KOPT-K1 (cell line): ENCODE results near the gene SSBP3.
A peak's percentile ranks its signal among the peaks of the same experiment; 100 is the strongest.

Experiments used
- H3K27ac ChIP-seq: fragments of 200-600 bp; sonication (generic); 2 replicates; pipeline ENCODE4 v1.5.1; 2016; ENCODE audit warnings: antibody characterized with exemption, mild to moderate bottlenecking, low read depth, low read length; ENCODE audit not compliant: poor library complexity, severe bottlenecking
- H3K36me3 ChIP-seq: fragments of 200-600 bp; sonication (generic); 2 replicates; pipeline ENCODE4 v1.5.1; 2017; ENCODE audit warnings: antibody characterized with exemption, mild to moderate bottlenecking, low read length, moderate library complexity; ENCODE audit not compliant: insufficient read depth
- H3K9me3 ChIP-seq: fragments of 200-600 bp; sonication (generic); 2 replicates; pipeline ENCODE4 v1.5.1; 2017; ENCODE audit warnings: antibody characterized with exemption, low read length, mild to moderate bottlenecking; ENCODE audit not compliant: insufficient read depth, poor library complexity, severe bottlenecking

Gene SSBP3

DNA sequence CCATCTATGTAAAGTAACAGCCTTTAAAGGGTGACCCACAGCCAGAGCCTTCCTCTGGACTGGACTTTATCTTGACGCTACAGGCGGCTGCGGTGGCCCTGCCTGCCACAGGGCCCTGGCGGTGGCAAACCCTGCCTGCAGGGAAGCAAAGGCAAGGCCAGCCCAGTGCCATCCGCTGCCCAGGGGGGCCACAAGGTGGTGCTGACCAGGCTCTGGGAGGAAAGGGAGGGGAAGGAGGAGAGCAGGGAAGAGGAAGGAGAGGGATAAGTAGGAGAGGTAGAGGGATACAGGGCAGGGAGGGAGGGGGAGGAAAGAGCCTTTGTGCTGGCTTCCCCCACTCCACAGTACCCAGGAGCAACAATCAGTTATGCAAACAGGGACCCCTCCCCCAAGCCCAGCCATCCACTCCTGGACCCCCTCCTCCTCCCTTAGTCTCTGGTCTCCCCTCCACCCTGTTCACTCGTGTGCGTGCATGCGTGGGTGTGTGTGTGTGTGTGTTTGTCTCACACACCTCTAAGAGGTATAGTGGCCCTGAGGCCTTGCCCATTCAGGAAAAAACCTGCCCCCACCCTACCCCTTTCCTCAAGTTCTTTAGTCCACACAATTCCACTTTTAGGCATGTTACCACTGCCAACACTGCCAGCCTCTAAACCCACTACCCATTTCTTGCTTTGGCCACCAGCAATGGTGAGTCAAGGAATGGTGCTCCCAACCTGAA lies 30.3 kb downstream of the SSBP3 start:
- H3K36me3 ChIP-seq, result peaks cover 64% of the 10 kb centered on the region
- H3K9me3 ChIP-seq, result no peaks in the 10 kb centered on the region

DNA sequence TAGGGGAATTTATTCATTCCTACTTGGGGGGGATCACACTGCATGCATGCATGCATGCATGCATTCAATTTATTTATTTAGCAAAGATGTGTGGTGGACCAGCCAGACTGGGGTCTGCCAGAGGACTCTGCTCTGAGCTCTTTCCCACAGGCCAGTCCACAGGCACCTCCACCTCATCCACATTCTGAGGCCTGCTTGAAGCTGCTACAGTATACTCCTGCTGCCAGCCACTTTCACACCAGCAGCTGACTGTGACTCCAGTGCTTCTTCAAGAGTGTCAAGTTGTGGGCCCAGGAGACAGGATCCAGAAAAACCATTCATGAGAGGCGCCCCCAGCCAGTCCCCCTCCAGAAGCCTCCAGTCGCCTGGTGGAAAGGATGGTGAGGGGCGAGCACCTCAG lies 30.9 kb downstream of the SSBP3 start:
- Histone ChIP-seq H3K36me3 (peaks cover 64% of the 10 kb centered on the region), H3K9me3 (no peaks in the 10 kb centered on the region), H3K27ac (peak overlapping the region; percentile 49)

More for the DNA sequence above, 30.3 kb downstream of the SSBP3 start:
- peak overlapping the region; percentile 49 for H3K27ac ChIP-seq

DNA sequence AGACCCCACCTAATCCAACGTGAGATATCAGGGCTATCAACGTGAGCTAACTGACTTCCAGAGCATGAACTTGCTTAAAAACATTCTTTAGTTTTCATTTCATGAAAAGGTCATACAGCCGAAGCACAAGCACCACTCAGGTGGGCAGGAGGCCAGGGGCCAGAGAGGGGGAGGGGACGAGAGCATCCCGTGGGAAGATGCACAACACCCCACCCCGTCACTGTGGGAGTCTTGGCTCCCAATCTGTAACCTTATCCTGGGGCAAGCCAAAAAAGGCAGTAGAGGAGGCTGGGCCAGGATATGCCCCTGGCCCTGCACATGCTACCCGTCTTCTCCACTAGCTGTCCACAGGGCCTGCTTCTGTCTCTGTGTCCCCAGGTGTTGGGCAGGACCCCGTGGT lies 31.4 kb downstream of the SSBP3 start:
- Histone ChIP-seq H3K36me3 (peaks cover 64% of the 10 kb centered on the region), H3K9me3 (no peaks in the 10 kb centered on the region), H3K27ac (peak overlapping the region; percentile 49)

DNA sequence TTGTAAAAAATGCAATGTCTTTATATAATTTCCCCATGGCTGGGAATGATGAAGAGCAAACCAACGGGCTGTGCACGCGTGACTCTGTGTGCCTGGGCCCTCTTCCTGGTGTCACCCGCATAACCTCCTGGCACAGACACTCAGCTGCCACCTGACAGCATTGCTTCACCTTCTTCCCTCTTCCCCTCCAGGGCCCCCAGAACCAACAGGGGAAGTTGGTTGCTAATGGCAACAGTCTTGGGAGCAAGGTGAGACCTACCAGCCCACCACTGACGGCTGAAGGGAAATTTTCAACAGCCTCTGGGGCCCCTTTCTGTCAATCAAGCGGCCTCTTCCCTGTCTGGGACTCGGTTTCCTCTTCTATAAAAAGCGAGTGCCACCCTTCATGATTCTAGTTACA lies 33.2 kb downstream of the SSBP3 start:
- Histone ChIP-seq H3K27ac (peak overlapping the region; percentile 49), H3K36me3 (peaks cover 63% of the 10 kb centered on the region), H3K9me3 (no peaks in the 10 kb centered on the region)

DNA sequence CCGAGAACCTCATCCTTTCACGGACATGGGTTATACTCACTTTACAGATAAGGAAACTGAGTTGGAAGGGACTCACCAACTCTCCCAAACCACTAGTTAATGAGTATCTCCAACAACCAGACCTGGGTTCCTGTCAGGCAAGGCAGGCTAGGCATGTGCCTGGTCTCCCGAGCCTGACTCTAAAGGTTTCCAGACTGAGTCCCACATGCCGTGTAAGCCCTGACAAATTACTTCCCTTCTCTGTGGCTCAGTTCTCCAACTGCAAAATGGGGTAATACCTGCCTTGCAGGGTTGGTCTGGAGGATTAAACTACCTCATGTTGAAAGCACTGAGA lies 34.3 kb downstream of the SSBP3 start:
- Histone ChIP-seq H3K27ac (peak overlapping the region; percentile 49), H3K36me3 (peaks cover 65% of the 10 kb centered on the region), H3K9me3 (no peaks in the 10 kb centered on the region)

DNA sequence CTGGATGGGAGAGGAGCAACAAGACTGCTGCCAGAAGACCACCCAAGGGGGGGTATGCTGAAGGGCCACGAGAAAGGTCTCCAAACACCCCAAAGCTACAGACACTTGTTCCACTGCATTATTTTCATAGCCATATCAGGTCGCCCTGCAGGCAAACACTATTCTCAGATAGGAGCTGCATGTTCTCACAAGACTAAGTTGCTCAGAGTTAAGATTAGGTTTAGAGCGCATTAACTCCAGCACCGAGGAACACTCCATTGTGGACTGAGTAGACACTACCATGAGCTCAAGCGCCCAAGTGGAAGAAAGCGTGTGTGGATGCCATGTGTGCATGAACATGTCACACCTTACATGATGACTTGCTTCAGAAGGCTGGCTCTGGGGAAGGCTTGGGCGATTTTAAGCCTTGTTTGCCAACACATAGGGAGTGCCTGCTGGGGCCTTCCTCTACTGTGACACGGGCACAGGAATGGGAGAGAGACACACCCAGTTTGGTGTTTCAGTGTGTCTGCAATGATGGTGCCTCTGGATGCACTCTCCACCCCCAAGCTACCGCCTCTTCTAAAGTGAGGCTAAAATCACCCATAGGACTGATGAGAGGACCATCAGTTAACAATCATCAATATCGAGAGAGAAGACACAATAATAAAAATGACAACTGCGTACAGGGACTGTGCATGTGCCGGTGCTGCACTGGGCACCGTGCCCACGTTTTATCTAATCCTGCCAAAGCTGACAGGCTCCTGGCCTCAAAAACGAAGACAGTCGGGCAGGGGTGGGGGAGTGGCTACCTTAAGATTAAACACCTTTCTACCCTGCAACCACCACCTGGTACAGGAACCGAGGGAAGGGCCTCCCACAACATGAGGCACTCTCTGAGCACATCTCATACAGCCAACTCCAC lies 34.9 kb downstream of the SSBP3 start:
- peaks cover 69% of the 10 kb centered on the region for H3K36me3 ChIP-seq
- peak overlapping the region; percentile 49 for H3K27ac ChIP-seq
- H3K9me3 ChIP-seq, result no peaks in the 10 kb centered on the region

DNA sequence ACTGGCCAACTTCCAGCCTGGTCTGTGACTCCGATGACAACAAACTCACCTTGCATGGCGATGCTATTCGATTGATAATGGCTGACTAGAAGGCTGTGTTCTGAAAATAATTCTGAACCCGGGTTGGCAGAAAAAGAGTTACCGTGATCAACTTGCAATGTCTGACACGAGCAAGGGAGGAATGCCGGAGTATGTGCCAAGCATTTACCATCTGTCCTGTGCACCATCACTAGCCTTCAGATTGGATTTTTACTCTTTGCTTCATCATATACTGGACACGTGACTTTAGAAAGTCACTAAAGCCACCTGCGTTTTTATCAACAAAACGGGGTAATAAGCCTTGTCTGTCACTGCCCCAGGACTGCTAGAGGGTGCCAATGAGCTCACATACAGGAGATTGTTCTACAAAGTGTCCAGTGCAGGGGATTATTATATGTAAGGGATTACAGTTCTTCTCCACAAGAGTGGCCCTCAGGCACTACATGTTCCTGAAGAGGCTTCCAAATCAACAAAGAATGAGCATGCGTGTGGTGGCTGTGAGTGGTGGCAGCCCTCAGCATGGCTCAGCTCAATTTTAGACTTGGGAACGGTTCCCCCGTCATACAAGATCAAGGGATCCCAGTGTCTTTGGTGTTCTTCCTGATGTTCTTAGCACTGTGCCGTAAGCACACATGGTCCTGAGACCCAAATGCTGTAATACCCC lies 35.8 kb downstream of the SSBP3 start:
- Histone ChIP-seq H3K36me3 (peaks cover 72% of the 10 kb centered on the region), H3K27ac (no peak overlapping the region), H3K9me3 (no peaks in the 10 kb centered on the region)

DNA sequence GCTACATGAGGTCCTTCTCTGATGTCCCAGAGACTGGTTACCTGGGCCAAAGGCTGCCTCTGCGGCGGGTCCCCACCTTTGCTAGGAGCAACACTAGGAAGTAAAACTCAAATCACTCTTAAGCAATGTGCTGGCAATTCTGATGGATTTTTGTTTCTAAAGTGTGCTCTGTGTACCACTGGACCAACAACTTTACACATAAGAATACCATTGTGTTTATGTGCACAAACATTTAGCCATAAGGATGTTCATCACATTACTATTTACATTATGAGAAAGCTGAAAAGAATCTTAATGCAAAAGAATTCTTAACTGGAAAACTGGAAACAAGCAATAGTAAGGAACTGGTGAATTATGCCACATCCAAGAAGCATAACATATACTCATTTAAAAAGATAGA lies 38.6 kb downstream of the SSBP3 start:
- Histone ChIP-seq H3K27ac (no peak overlapping the region), H3K9me3 (no peaks in the 10 kb centered on the region), H3K36me3 (peaks cover 84% of the 10 kb centered on the region)

DNA sequence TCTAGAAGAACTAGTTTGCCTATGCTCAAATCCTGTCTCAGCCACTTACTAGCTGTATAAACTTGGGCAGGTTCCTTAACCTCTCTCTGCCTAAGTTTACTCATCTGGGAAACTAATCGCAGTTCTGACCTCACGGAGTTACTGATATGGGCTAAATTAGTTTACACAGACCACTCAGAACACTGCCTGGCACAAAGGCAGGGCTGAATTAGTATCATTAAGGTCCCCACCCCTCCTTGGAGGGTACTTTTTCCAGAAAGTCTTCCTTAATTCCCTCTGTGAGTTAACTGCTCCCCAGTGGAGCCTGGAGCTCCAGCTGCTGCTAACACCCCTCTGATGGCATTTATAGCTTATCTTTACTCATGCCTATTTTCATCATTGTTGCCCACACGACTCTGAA lies 40.3 kb downstream of the SSBP3 start:
- no peak overlapping the region for H3K27ac ChIP-seq
- H3K36me3 ChIP-seq, result peaks cover 72% of the 10 kb centered on the region
- no peaks in the 10 kb centered on the region for H3K9me3 ChIP-seq

DNA sequence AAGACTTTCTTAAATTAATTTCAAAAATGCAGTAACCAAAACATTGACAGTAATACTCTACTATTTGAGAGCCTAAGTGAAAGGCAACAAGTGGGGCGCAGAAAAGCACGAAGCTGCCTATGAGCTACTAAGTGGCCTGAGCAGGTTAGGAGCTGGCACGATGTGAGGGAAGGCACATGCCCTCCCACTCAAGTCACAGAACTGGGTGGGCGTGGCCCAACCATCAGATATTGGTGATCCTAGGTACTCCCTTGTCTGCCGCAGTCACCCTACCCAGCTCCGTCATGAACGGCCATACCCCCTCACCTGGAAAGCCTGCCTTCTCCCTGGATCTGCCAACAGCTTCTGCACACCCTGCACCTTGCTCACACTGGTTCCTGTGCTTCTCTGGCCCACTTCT lies 40.8 kb downstream of the SSBP3 start:
- Histone ChIP-seq H3K36me3 (peaks cover 68% of the 10 kb centered on the region), H3K9me3 (no peaks in the 10 kb centered on the region)

DNA sequence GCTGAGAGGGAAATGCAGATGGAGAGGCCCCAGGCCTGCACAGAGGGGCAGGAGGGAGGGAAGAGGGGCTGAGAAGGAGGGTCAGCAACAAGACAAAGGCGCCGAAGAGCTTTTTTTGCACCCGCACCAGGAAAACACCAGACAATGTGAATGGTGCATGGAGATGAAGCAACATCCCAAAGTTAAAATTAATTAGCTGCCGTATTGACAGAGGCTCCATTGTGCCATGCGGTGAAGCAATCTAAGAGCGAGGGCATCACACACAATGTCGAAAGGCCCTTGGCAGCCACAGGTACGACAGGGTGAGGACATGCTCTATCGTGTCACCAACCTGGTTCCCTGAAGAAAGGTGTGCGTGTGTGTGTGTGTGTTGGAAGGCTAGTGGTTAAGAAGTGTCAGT lies 41.2 kb downstream of the SSBP3 start:
- no peak overlapping the region for H3K27ac ChIP-seq
- peaks cover 66% of the 10 kb centered on the region for H3K36me3 ChIP-seq
- no peaks in the 10 kb centered on the region for H3K9me3 ChIP-seq

More for the DNA sequence above, 40.8 kb downstream of the SSBP3 start:
- no peak overlapping the region for H3K27ac ChIP-seq

DNA sequence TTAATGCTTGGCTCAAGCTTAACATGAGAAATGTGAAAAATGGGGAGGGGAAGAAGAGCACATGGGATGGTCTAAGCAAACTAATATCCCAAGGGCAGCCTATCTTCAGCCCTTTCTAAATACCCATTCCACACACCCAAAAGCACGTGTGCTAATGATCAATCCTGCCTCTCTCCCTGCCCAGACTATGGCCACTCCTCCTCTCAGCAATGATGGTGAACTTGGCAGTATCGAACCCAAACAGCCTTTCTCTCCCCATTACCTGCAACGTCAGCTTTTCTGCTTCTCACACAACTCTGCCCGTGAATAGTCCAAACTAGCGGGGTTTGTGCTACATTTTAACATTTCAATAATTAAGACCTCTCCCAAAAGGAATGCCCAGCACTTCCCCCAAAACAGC lies 41.6 kb downstream of the SSBP3 start:
- Histone ChIP-seq H3K27ac (no peak overlapping the region), H3K9me3 (no peaks in the 10 kb centered on the region), H3K36me3 (peaks cover 66% of the 10 kb centered on the region)

DNA sequence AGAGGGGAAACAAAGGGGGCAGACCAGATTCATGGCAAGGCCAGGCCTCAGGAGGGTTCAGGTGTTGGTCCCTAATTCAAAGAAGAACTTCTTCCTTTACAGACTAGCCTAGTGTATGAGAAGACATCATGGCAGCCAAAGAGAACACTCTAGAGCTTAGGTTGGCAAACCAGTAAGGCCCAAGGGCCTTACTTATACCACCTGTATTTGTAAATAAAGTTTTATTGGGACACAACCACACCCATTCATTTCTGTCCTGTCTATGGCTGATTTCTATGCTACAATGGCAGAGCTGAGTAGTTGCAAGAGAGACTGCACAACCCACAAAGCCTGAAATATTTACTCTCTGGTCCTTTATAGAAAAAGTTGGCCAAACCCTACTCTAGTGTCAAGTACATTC lies 42.3 kb downstream of the SSBP3 start:
- H3K36me3 ChIP-seq, result peaks cover 66% of the 10 kb centered on the region
- H3K9me3 ChIP-seq, result no peaks in the 10 kb centered on the region
- no peak overlapping the region for H3K27ac ChIP-seq

DNA sequence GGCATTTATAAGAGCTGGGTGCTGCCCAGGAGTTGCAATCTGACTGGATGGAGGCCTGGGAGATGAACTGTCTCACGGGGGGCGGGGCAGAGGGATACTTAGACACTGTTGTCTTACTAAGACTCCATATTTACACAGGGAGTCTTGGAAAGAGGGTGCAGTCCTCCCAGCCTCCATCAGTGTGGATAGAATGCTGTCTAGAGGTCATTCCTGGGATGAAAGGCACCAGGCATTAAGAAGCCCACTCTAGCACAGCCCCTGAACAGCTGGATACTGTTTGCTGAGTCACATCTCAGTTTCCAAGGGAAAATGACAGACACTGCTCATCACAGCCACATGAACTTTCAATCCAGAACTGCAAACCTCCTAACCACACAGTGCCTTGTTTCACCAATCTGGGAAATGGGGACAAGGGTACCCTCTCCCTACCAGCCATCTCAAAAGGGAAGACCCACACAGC lies 43.3 kb downstream of the SSBP3 start:
- Histone ChIP-seq H3K9me3 (no peaks in the 10 kb centered on the region), H3K27ac (no peak overlapping the region), H3K36me3 (peaks cover 67% of the 10 kb centered on the region)

DNA sequence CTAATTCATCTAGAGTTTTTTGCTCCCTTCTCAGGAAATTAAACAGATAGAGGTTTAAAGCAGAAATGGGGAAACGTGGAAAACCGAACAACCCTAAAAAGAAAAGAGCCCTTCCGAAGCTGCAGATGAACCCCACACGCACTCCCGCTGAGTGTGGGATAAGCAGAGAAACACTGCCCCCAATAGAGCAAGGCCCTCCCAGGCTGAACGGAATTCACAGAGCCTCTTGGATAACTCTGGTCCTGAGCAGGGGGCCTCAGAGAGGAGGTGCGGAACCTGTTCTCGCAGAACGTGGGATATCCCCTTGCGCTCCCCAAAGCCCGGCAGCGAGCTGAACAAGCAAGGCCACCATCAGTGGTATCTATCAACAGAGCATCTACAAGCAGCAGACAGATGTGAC lies 44.9 kb downstream of the SSBP3 start:
- Histone ChIP-seq H3K9me3 (no peaks in the 10 kb centered on the region), H3K27ac (no peak overlapping the region), H3K36me3 (peaks cover 67% of the 10 kb centered on the region)
